BJ (cell line): ENCODE results near the gene CCDC122. TPM values are rescaled to one million over a fixed set of nuclear protein-coding genes. Genes with fewer than 3 reads are reported as not detected.

Experiments used
- CTCF ChIA-PET: fragments of 350-600 bp; formaldehyde crosslinking; extraction: SDS; loops from one replicate; lab custom pipeline; 2021; ENCODE audit warnings: antibody characterized with exemption, inconsistent platforms; lab: Yijun Ruan, JAX
- POLR2A ChIA-PET: fragments of 300-600 bp; sonication (Branson Sonifier 250); formaldehyde crosslinking; extraction: SDS; loops from one replicate; lab custom pipeline; 2021; ENCODE audit warnings: antibody characterized with exemption; lab: Charles Lee
- DNase-seq: peaks from one replicate; pipeline ENCODE4 v3.0.0-alpha.2; 2011; ENCODE audit warnings: low read depth
- H3K27me3 ChIP-seq: 2 replicates; pipeline ENCODE4 v1.6.0; 2011; ENCODE audit warnings: low read length; ENCODE audit not compliant: control insufficient read depth, insufficient read depth
- H3K36me3 ChIP-seq: 2 replicates; pipeline ENCODE4 v1.5.1; 2011; ENCODE audit warnings: low read length; ENCODE audit not compliant: control insufficient read depth, insufficient read depth
- H3K4me3 ChIP-seq: 2 replicates; pipeline ENCODE4 v1.5.1; 2011; ENCODE audit warnings: low read depth, mild to moderate bottlenecking, control low read depth, low read length
- polyA plus RNA-seq: library from polyadenylated mRNA; depleted of rRNA; stranded (reverse); fragments of >200 nt; gene quantifications from 2 replicates; pipeline ENCODE4 v1.2.3, GENCODE V29; 2011
- TF ChIP-seq, protein P1 (sequence below): IDR thresholded peaks from 2 replicates; pipeline ENCODE4 v1.5.1; 2011; ENCODE audit warnings: low read depth, mild to moderate bottlenecking, control low read depth, inconsistent platforms, low read length, moderate library complexity; ENCODE audit not compliant: insufficient read depth

Gene CCDC122
- polyA plus RNA-seq, 1 experiment, result 0.67 TPM

DNA sequence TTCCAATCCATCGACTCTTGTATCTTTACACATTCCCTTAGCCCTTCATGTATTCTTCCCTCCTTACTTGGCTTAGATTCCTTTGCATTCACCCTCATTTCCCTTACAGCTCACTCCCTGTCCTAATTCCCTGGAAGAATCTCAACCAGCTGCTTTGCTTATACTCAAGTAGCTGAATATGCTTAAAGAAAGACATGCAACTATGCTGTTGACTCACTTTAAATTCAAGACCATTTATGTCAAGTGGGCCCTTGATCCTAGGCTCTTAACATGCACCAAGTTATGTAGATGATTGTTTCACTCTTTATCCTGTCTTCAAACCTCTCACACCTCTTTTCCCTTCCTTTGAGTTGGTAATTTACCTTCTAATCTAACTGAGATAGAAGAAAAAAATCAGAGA is 7.4 kb downstream of the CCDC122 start:
- Histone ChIP-seq H3K4me3 (no peak overlapping the region), H3K27me3 (no peaks in the 10 kb centered on the region), H3K36me3 (no peaks in the 10 kb centered on the region)
- TF ChIP-seq, protein P1, sequence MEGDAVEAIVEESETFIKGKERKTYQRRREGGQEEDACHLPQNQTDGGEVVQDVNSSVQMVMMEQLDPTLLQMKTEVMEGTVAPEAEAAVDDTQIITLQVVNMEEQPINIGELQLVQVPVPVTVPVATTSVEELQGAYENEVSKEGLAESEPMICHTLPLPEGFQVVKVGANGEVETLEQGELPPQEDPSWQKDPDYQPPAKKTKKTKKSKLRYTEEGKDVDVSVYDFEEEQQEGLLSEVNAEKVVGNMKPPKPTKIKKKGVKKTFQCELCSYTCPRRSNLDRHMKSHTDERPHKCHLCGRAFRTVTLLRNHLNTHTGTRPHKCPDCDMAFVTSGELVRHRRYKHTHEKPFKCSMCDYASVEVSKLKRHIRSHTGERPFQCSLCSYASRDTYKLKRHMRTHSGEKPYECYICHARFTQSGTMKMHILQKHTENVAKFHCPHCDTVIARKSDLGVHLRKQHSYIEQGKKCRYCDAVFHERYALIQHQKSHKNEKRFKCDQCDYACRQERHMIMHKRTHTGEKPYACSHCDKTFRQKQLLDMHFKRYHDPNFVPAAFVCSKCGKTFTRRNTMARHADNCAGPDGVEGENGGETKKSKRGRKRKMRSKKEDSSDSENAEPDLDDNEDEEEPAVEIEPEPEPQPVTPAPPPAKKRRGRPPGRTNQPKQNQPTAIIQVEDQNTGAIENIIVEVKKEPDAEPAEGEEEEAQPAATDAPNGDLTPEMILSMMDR, result no peak
- POLR2A ChIA-PET, result no interaction called here
- CTCF ChIA-PET, result interaction anchor here (1.2 to 1.9 kb wide), 3 partner anchors 67 to 1278 kb away, joined by 3 to 7 read pairs (median 4); no protein-coding TSS in a partner anchor
- DNase-seq, result no peak

DNA sequence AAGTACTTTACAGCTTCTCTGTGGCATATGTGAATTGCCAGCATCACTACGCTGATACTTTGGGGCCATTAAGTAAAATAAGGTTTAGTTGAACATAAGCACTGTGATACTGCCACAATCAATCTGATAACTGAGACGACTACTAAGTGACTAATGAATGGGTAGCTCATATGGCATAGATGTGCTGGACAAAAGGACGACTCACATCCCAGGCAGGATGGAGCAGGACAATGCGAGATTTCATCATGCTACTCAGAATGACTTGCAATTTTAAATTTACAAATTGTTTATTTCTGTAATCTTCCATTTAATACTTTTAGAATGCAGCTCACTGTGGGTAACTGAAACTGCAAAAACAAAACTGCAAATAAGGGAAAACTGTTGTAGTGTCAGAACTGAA is 13.6 kb downstream of the CCDC122 start:
- H3K27me3 ChIP-seq, result no peaks in the 10 kb centered on the region
- DNase-seq, result peak; percentile 43
- TF ChIP-seq, protein P1, result no peak
- ChIA-PET POLR2A (interaction anchor here (0.6 kb wide), 1 partner anchor 573 kb away, joined by 3 read pairs; no protein-coding TSS in a partner anchor), CTCF (interaction anchor here (0.6 to 1.3 kb wide), 3 partner anchors 10 to 61 kb away, joined by 3 read pairs; no protein-coding TSS in a partner anchor)
- no peak overlapping the region for H3K4me3 ChIP-seq
- H3K36me3 ChIP-seq, result no peaks in the 10 kb centered on the region; the same call in 1 of the 2 replicates

DNA sequence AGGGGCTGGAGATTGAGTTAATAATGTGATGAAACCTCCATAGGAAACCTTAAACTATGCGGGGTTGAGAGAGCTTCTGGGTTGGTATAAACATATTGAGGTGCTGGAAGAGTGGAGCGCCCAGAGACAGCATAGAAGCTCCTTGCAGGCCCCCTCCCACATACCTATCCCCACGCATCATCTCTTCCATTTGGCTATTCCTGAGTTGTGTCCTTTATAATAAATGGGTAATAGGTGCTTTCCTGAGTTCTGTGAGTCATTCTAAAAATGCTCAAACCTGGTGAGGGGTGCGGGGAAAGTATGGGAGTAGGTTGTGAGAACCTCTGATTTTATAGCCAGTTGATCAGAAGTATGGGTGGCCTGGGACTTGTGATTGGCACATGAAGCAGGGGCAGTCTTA is 14.6 kb downstream of the CCDC122 start:
- no peak for DNase-seq
- POLR2A ChIA-PET, result no interaction called here
- Histone ChIP-seq H3K36me3 (no peaks in the 10 kb centered on the region; the same call in 1 of the 2 replicates), H3K27me3 (no peaks in the 10 kb centered on the region), H3K4me3 (no peak overlapping the region)
- TF ChIP-seq, protein P1, result no peak
- CTCF ChIA-PET, result interaction anchor here (1.2 to 1.3 kb wide), 2 partner anchors 8 to 60 kb away, joined by 3 to 4 read pairs; no protein-coding TSS in a partner anchor

DNA sequence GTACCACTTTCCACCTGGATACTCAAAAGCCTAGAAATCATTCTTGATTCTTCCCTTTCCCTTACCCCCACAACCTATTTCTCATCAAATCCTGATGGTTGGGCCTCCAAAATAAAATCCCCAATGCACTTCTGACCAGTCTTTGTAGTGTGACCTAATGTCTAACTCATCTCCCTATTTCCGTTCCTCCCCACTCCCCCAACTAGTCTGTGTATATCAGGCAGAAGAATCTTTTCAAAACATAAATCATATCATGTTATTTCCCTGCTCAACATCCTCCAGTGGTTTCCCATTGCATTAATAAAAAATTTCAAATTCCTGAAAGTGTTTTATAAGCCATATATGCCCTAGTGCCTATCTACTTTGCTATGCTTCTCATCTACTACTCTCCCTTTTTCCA is 17.7 kb downstream of the CCDC122 start:
- TF ChIP-seq, protein P1, result no peak
- ChIA-PET CTCF (no interaction called here), POLR2A (no interaction called here)
- H3K27me3 ChIP-seq, result no peaks in the 10 kb centered on the region
- no peaks in the 10 kb centered on the region; the same call in 1 of the 2 replicates for H3K36me3 ChIP-seq
- DNase-seq, result no peak
- no peak overlapping the region for H3K4me3 ChIP-seq

DNA sequence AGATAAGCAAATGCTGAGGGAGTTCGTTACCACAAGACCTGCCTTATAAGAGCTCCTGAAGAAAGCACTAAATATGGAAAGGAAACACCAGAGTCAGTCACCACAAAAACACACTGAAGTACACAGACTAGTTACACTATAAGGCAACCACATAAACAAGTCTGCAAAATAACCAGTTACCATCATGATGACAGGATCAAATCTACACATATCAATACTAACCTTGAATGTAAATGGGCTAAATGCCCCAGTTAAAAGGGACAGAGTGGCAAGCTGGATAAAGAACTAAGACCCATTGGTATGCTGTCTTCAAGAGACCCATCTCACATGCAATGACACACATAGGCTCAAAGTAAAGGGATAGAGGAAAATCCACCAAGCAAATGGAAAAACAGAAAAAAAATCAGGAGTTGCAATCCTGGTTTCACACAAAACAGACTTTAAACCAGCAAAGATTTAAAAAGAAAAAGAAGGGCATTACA is 26.6 kb downstream of the CCDC122 start:
- no peak overlapping the region for H3K4me3 ChIP-seq
- DNase-seq, result no peak
- H3K27me3 ChIP-seq, result no peaks in the 10 kb centered on the region
- TF ChIP-seq, protein P1, result no peak
- H3K36me3 ChIP-seq, result peaks cover 2% of the 10 kb centered on the region; the same call in 1 of the 2 replicates
- ChIA-PET POLR2A (no interaction called here), CTCF (no interaction called here)
